A549 (cell line): Measurements from ENCODE around the gene PDSS2. TPM values are rescaled to one million over a fixed set of nuclear protein-coding genes. Genes with fewer than 3 reads are reported as not detected.

Source experiments
- ATAC-seq, 2 experiments: fragments of 200-7000 bp in 1 of 2; fragments of >200 bp in 1 of 2; cut with Nextera tagmentation in 1 of 2; cut with Tn5 transposase in 1 of 2; 3 replicates each; pipeline versions ENCODE4 v1.8.0 to v1.9.1; 2018 to 2020; ENCODE audit warnings: mild to moderate bottlenecking in 1 of 2, moderate library complexity in 1 of 2
- CTCF ChIA-PET: fragments of 300-600 bp; sonication (Branson Sonifier 250); formaldehyde crosslinking; extraction: SDS; loops from one replicate; lab custom pipeline; 2021; ENCODE audit warnings: antibody characterized with exemption, inconsistent platforms; lab: Yijun Ruan, JAX
- POLR2A ChIA-PET: fragments of 350-600 bp; formaldehyde crosslinking; extraction: SDS; loops from one replicate; lab custom pipeline; 2021; ENCODE audit warnings: antibody characterized with exemption, inconsistent platforms; lab: Yijun Ruan, JAX
- DNase-seq, 2 experiments: peaks; one replicate each; pipeline versions ENCODE4 v3.0.0 to v3.0.0-alpha.2; 2011 to 2016; ENCODE audit warnings: low read depth in 1 of 2, low spot score in 1 of 2
- FAIRE-seq: peaks from 2 replicates; lab custom pipeline; 2011; peaks lifted over from hg19 to GRCh38; lab: Jason Lieb, UNC
- H3K27ac ChIP-seq, 2 experiments: fragments of >200 bp; sonication (Bioruptor Twin); formaldehyde crosslinking; 3 replicates each; pipeline ENCODE4 v1.5.1; 2016 to 2017
- H3K4me1 ChIP-seq: fragments of >200 bp; sonication (Bioruptor Twin); formaldehyde crosslinking; 3 replicates; pipeline ENCODE4 v1.6.1; 2016
- H3K4me2 ChIP-seq: fragments of >200 bp; sonication (Bioruptor Twin); formaldehyde crosslinking; 3 replicates; pipeline ENCODE4 v1.6.1; 2016
- H3K4me3 ChIP-seq: fragments of >200 bp; sonication (Bioruptor Twin); formaldehyde crosslinking; 3 replicates; pipeline ENCODE4 v1.5.1; 2016
- H3K9me3 ChIP-seq: fragments of >200 bp; sonication (Bioruptor Twin); formaldehyde crosslinking; 3 replicates; pipeline ENCODE4 v1.6.1; 2016
- EHF ChIP-seq: fragments of 250-450 bp; sonication (Bioruptor Pico); IDR thresholded peaks from 2 replicates; pipeline ENCODE4 v1.5.0; 2020; ENCODE audit warnings: mild to moderate bottlenecking
- EHMT2 ChIP-seq: fragments of 200-600 bp; sonication (generic); IDR thresholded peaks from 2 replicates; pipeline ENCODE4 v1.6.1; 2016; ENCODE audit warnings: antibody characterized with exemption, low read depth, mild to moderate bottlenecking, moderate library complexity
- EP300 ChIP-seq, 2 experiments: fragments of >200 bp; sonication (Bioruptor Twin); formaldehyde crosslinking; IDR thresholded peaks; 2 replicates in 1 of 2; 3 replicates in 1 of 2; pipeline ENCODE4 v1.6.1; 2016 to 2017
- FOSB ChIP-seq: fragments of 250-450 bp; sonication (Bioruptor Pico); IDR thresholded peaks from 2 replicates; pipeline ENCODE4 v1.5.0; 2020; ENCODE audit warnings: mild to moderate bottlenecking, moderate library complexity
- FOSL2 ChIP-seq, 2 experiments: fragments of 450-650 bp in 1 of 2; fragments of >200 bp in 1 of 2; sonication (Bioruptor Twin) in 1 of 2; formaldehyde crosslinking; IDR thresholded peaks; 2 replicates each; pipeline versions ENCODE4 v1.5.0 to v1.6.1; 2016 to 2020; ENCODE audit warnings: mild to moderate bottlenecking in 1 of 2, moderate library complexity in 1 of 2
- FOXS1 ChIP-seq: fragments of 250-450 bp; sonication (Bioruptor Pico); IDR thresholded peaks from 2 replicates; pipeline ENCODE4 v1.5.0; 2020; ENCODE audit warnings: mild to moderate bottlenecking, moderate library complexity
- HDAC2 ChIP-seq: fragments of 200-600 bp; sonication (generic); IDR thresholded peaks from 2 replicates; pipeline ENCODE4 v1.6.1; 2016
- KDM1A ChIP-seq: fragments of 200-600 bp; sonication (generic); IDR thresholded peaks from 2 replicates; pipeline ENCODE4 v1.6.1; 2016; ENCODE audit warnings: low read depth, mild to moderate bottlenecking
- KDM5A ChIP-seq: fragments of 200-600 bp; sonication (generic); IDR thresholded peaks from 2 replicates; pipeline ENCODE4 v1.6.1; 2016; ENCODE audit warnings: antibody characterized with exemption, mild to moderate bottlenecking
- MAFK ChIP-seq: fragments of 450-650 bp; IDR thresholded peaks from 2 replicates; pipeline ENCODE4 v1.6.1; 2014; ENCODE audit not compliant: partially characterized antibody
- NFE2L2 ChIP-seq: fragments of 150-350 bp; conservative IDR thresholded peaks from 2 replicates; pipeline ENCODE4 v1.6.1; 2014; ENCODE audit warnings: low read length
- NPAS2 ChIP-seq: fragments of 250-450 bp; sonication (Bioruptor Pico); IDR thresholded peaks from 2 replicates; pipeline ENCODE4 v1.8.0; 2022; ENCODE audit warnings: mild to moderate bottlenecking, moderate library complexity, borderline replicate concordance
- NR3C1 ChIP-seq: fragments of >200 bp; sonication (Bioruptor Twin); formaldehyde crosslinking; IDR thresholded peaks from 3 replicates; pipeline ENCODE4 v1.6.1; 2017
- PHF8 ChIP-seq: fragments of 200-600 bp; sonication (generic); IDR thresholded peaks from 2 replicates; pipeline ENCODE4 v1.6.1; 2016; ENCODE audit warnings: low read depth, mild to moderate bottlenecking, antibody characterized with exemption, moderate library complexity, borderline replicate concordance
- ZC3H11A ChIP-seq: fragments of 450-650 bp; IDR thresholded peaks from 2 replicates; pipeline ENCODE4 v1.6.1; 2014; ENCODE audit warnings: antibody characterized with exemption, mild to moderate bottlenecking
- ZNF302 ChIP-seq: fragments of 250-450 bp; sonication (Bioruptor Pico); IDR thresholded peaks from 2 replicates; pipeline ENCODE4 v1.9.0; 2021; ENCODE audit warnings: inconsistent platforms, mild to moderate bottlenecking, moderate library complexity
- WGBS: methylation state at CpG from one replicate; pipeline ENCODE4 v1.1.6; 2017; ENCODE audit errors: missing lambda C conversion rate; 5-methylcytosine and 5-hydroxymethylcytosine counted together
- polyA plus RNA-seq, 4 experiments: library from polyadenylated mRNA; depleted of rRNA in 3 of 4; stranded (reverse); fragments of >200 nt; fragmentation: RNase III in 1 of 4; extraction: RNeasy Plus Mini Kit Qiagen cat#74134 plus additional on column Dnase treatment in 1 of 4; gene quantifications; 2 replicates in 3 of 4; 3 replicates in 1 of 4; pipeline ENCODE4 v1.2.3, GENCODE V29; 2011 to 2017
- TF ChIP-seq, protein P1 (sequence below): fragments of 250-450 bp; sonication (Bioruptor Pico); IDR thresholded peaks from 2 replicates; pipeline ENCODE4 v1.5.0; 2021; ENCODE audit warnings: mild to moderate bottlenecking, moderate library complexity, borderline replicate concordance
- TF ChIP-seq, protein P2 (sequence below): fragments of 450-650 bp; IDR thresholded peaks from 2 replicates; pipeline ENCODE4 v1.6.1; 2014; ENCODE audit warnings: antibody characterized with exemption
- TF ChIP-seq, protein P3 (sequence below): fragments of 200-600 bp; sonication (generic); IDR thresholded peaks from 2 replicates; pipeline ENCODE4 v1.6.1; 2016; ENCODE audit warnings: antibody characterized with exemption, mild to moderate bottlenecking, moderate library complexity
- TF ChIP-seq, protein P4 (sequence below): IDR thresholded peaks from 2 replicates; pipeline ENCODE4 v1.6.1; 2012
- TF ChIP-seq, protein P5 (sequence below): fragments of >200 bp; sonication (Bioruptor Twin); formaldehyde crosslinking; IDR thresholded peaks from 3 replicates; pipeline ENCODE4 v1.6.1; 2016
- TF ChIP-seq, protein P6 (sequence below): IDR thresholded peaks from 2 replicates; pipeline ENCODE4 v1.6.1; 2012; ENCODE audit warnings: low read depth, borderline replicate concordance

Gene PDSS2
- polyA plus RNA-seq, 2 of the 4 experiments (the other 2 are of a cell fraction), result 7.2 to 17.3 TPM

DNA sequence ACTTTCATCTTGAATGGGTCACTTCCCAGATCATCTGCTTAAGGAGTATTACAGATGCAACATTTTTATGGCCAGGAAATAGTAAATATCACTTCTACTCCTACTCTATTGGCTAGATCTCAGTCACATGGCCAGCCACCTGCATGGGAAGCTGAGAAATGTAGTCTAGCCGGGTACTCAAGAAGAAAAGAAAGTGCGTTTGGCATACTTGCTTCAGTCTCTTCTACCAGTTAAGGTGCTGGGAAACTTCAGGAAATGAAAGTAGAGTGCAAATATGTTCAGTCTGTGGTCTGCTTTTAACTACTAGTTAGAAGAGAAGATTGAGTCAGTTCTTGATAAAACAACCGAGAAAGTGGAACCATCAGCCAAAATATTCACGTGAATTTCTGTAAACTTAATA is 129.2 kb downstream of the PDSS2 start:
- H3K9me3 ChIP-seq, result no peaks in the 10 kb centered on the region
- H3K4me1 ChIP-seq, result no peaks in the 10 kb centered on the region
- ATAC-seq (no peak), DNase-seq (no peak), FAIRE-seq (no peak)
- WGBS, result 91% methylated on average over 4 of the region's 4 CpGs
- POLR2A ChIA-PET, result no interaction called here
- H3K4me2 ChIP-seq, result no peak overlapping the region
- no peak overlapping the region for H3K4me3 ChIP-seq
- no peak overlapping the region for H3K27ac ChIP-seq
- CTCF ChIA-PET, result interaction anchor here (0.7 to 1.0 kb wide), 2 partner anchors 12 to 40 kb away, joined by 3 to 4 read pairs; no protein-coding TSS in a partner anchor
- TF ChIP-seq NFE2L2 (no peak), KDM5A (no peak), EHMT2 (no peak), NPAS2 (CRISPR knock-in tag) (no peak)
- TF ChIP-seq, protein P1, sequence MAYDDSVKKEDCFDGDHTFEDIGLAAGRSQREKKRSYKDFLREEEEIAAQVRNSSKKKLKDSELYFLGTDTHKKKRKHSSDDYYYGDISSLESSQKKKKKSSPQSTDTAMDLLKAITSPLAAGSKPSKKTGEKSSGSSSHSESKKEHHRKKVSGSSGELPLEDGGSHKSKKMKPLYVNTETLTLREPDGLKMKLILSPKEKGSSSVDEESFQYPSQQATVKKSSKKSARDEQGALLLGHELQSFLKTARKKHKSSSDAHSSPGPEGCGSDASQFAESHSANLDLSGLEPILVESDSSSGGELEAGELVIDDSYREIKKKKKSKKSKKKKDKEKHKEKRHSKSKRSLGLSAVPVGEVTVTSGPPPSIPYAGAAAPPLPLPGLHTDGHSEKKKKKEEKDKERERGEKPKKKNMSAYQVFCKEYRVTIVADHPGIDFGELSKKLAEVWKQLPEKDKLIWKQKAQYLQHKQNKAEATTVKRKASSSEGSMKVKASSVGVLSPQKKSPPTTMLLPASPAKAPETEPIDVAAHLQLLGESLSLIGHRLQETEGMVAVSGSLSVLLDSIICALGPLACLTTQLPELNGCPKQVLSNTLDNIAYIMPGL (CRISPR knock-in tag), result no peak

DNA sequence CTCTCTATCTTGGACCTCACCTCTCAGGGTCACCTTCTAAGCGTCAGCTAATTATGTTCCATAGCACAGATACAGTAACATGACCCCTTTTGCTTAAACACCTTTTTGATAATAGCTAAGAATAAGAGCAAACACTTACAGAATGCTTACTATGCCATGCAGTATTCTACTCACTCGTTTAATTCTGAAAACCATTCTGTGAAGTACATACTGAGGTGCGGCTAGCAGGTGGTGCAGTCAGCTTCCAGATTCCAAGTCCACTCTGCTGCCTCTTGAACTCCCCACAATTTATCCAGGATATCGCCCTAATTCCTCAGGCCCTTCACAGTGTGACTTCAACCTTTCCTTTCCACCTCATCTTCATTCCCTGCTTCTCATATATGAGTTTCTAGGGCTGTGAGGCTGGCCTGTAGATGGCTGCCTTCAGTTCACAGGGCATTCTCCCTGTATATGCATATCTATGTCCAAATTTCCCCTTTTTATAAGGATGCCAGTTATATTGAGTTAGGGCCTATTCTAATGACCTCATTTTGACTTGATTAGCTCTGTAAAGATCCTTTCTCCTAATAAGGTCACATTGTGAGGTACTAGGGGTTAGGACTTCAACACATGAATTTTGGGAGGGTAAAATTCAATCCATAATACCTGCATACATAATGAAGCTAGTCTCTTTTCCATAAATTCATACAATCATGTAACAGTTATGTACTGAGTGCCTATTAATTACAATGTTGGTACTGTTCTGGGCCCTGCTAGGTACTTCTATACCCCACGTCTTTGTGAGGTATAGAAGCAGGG is 130.1 kb downstream of the PDSS2 start:
- Histone ChIP-seq H3K9me3 (no peaks in the 10 kb centered on the region), H3K4me3 (no peak overlapping the region), H3K4me1 (no peaks in the 10 kb centered on the region), H3K4me2 (no peak overlapping the region), H3K27ac (no peak overlapping the region)
- ATAC-seq (no peak), FAIRE-seq (no peak), DNase-seq (no peak)
- 75% methylated on average over 5 of the region's 5 CpGs for WGBS
- ChIA-PET POLR2A (no interaction called here), CTCF (interaction anchor here (0.6 to 1.0 kb wide), 5 partner anchors 11 to 220 kb away, joined by 3 to 5 read pairs (median 3); no protein-coding TSS in a partner anchor)
- TF ChIP-seq, protein P2, sequence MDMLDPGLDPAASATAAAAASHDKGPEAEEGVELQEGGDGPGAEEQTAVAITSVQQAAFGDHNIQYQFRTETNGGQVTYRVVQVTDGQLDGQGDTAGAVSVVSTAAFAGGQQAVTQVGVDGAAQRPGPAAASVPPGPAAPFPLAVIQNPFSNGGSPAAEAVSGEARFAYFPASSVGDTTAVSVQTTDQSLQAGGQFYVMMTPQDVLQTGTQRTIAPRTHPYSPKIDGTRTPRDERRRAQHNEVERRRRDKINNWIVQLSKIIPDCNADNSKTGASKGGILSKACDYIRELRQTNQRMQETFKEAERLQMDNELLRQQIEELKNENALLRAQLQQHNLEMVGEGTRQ, result no peak
- TF ChIP-seq ZC3H11A, result no peak

DNA sequence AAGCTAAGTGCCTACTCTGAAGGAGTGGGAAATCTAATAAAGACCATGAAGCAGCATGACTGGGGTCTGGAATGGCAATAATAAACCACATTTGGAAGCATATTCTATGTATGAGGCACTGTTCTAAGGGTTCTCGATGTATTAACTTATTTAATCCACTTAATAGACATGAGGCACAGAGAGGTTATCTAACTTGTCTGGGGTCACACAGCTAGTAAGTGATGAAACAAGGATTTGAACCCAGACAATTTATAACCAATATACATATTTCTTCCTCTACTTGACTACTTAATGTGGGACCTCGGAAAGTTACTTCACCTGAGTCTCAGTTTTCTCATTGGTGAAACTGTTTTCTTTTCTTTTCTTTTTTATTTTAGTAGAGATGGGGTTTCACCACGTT is 131.3 kb downstream of the PDSS2 start:
- POLR2A ChIA-PET, result no interaction called here
- DNase-seq, result no peak
- ATAC-seq, result no peak
- Histone ChIP-seq H3K9me3 (no peaks in the 10 kb centered on the region), H3K4me3 (no peak overlapping the region), H3K4me1 (no peaks in the 10 kb centered on the region), H3K27ac (no peak overlapping the region), H3K4me2 (no peak overlapping the region)
- CTCF ChIA-PET, result no interaction called here
- 67% methylated on average over 3 of the region's 3 CpGs for WGBS
- TF ChIP-seq, protein P3, sequence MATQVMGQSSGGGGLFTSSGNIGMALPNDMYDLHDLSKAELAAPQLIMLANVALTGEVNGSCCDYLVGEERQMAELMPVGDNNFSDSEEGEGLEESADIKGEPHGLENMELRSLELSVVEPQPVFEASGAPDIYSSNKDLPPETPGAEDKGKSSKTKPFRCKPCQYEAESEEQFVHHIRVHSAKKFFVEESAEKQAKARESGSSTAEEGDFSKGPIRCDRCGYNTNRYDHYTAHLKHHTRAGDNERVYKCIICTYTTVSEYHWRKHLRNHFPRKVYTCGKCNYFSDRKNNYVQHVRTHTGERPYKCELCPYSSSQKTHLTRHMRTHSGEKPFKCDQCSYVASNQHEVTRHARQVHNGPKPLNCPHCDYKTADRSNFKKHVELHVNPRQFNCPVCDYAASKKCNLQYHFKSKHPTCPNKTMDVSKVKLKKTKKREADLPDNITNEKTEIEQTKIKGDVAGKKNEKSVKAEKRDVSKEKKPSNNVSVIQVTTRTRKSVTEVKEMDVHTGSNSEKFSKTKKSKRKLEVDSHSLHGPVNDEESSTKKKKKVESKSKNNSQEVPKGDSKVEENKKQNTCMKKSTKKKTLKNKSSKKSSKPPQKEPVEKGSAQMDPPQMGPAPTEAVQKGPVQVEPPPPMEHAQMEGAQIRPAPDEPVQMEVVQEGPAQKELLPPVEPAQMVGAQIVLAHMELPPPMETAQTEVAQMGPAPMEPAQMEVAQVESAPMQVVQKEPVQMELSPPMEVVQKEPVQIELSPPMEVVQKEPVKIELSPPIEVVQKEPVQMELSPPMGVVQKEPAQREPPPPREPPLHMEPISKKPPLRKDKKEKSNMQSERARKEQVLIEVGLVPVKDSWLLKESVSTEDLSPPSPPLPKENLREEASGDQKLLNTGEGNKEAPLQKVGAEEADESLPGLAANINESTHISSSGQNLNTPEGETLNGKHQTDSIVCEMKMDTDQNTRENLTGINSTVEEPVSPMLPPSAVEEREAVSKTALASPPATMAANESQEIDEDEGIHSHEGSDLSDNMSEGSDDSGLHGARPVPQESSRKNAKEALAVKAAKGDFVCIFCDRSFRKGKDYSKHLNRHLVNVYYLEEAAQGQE, result no peak
- TF ChIP-seq, protein P4, sequence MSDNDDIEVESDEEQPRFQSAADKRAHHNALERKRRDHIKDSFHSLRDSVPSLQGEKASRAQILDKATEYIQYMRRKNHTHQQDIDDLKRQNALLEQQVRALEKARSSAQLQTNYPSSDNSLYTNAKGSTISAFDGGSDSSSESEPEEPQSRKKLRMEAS, result no peak
- TF ChIP-seq KDM1A (no peak), ZC3H11A (no peak), PHF8 (no peak), EHF (CRISPR knock-in tag) (no peak), FOSL2 (IDR thresholded peaks at IDR 0.05) (no peak), FOSL2 (CRISPR knock-in tag; IDR thresholded peaks at IDR 0.05) (no peak), NR3C1 (no peak), HDAC2 (no peak), EP300 (IDR thresholded peaks at IDR 0.05) (no peak), ZNF302 (CRISPR knock-in tag) (no peak), FOSB (CRISPR knock-in tag) (no peak), MAFK (no peak), FOXS1 (CRISPR knock-in tag) (no peak)
- TF ChIP-seq, protein P5, sequence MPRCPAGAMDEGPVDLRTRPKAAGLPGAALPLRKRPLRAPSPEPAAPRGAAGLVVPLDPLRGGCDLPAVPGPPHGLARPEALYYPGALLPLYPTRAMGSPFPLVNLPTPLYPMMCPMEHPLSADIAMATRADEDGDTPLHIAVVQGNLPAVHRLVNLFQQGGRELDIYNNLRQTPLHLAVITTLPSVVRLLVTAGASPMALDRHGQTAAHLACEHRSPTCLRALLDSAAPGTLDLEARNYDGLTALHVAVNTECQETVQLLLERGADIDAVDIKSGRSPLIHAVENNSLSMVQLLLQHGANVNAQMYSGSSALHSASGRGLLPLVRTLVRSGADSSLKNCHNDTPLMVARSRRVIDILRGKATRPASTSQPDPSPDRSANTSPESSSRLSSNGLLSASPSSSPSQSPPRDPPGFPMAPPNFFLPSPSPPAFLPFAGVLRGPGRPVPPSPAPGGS, result no peak
- TF ChIP-seq, protein P6, sequence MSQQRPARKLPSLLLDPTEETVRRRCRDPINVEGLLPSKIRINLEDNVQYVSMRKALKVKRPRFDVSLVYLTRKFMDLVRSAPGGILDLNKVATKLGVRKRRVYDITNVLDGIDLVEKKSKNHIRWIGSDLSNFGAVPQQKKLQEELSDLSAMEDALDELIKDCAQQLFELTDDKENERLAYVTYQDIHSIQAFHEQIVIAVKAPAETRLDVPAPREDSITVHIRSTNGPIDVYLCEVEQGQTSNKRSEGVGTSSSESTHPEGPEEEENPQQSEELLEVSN, result no peak
- FAIRE-seq, result no peak
